GM10248 (cell line): Measurements from ENCODE around the gene INPP5D.

Experiments
- CTCF ChIA-PET: fragments of 300-600 bp; sonication (Branson Sonifier 250); formaldehyde crosslinking; extraction: SDS; loops from one replicate; lab custom pipeline; 2021; ENCODE audit warnings: antibody characterized with exemption; lab: Yijun Ruan, JAX
- POLR2A ChIA-PET: fragments of 350-650 bp; sonication (Branson Sonifier 250); formaldehyde crosslinking; extraction: SDS; loops from one replicate; lab custom pipeline; 2020; ENCODE audit warnings: antibody characterized with exemption; lab: Yijun Ruan, JAX
- DNase-seq: peaks from one replicate; pipeline ENCODE4 v3.0.0; 2012; ENCODE audit errors: extremely low spot score
- CTCF ChIP-seq: IDR thresholded peaks from 2 replicates; pipeline ENCODE4 v1.5.1; 2012; ENCODE audit warnings: mild to moderate bottlenecking, low read depth; ENCODE audit errors: extremely low read depth, missing control alignments, control extremely low read depth

Gene INPP5D

GRCh38 chr2:233142355-233142897, 82.3 kb downstream of the INPP5D start:
- ChIA-PET CTCF (interaction anchor here (0.9 to 1.8 kb wide), 4 partner anchors 12 to 109 kb away, joined by 3 to 7 read pairs (median 4); partner anchors contain the start of genes ATG16L1 and INPP5D), POLR2A (no interaction called here)
- DNase-seq: peak; percentile 74
- no peak for TF ChIP-seq CTCF

- ChIA-PET POLR2A (no interaction called here), CTCF (interaction anchor here (1.4 to 1.8 kb wide), 2 partner anchors 61 to 83 kb away, joined by 3 to 7 read pairs; partner anchors contain the start of gene INPP5D)
- no peak for TF ChIP-seq CTCF
- no peak for DNase-seq
Observed at GRCh38 chr2:233143700-233144331, 83.7 kb downstream of the INPP5D start.

- POLR2A ChIA-PET: interaction anchor here (0.6 kb wide), 1 partner anchor 61 kb away, joined by 6 read pairs; no protein-coding TSS in a partner anchor
- CTCF ChIA-PET: interaction anchor here (1.3 kb wide), 1 partner anchor 16 kb away, joined by 3 read pairs; no protein-coding TSS in a partner anchor
- no peak for DNase-seq
- no peak for TF ChIP-seq CTCF
Observed at GRCh38 chr2:233145726-233146125, 85.6 kb downstream of the INPP5D start.

GRCh38 chr2:233146194-233146593, 86.1 kb downstream of the INPP5D start:
- DNase-seq: no peak
- TF ChIP-seq CTCF: no peak
- POLR2A ChIA-PET: no interaction called here
- CTCF ChIA-PET: interaction anchor here (1.3 kb wide), 1 partner anchor 15 kb away, joined by 3 read pairs; no protein-coding TSS in a partner anchor

GRCh38 chr2:233147136-233147828, 87.1 kb downstream of the INPP5D start:
- POLR2A ChIA-PET: no interaction called here
- CTCF ChIA-PET: no interaction called here

More at GRCh38 chr2:233147136-233147828, 87.1 kb downstream of the INPP5D start:
- TF ChIP-seq CTCF: no peak
- DNase-seq: no peak
